Memory B cell (primary cell): Measurements from ENCODE around the gene AGBL1.

Experiments used
- ATAC-seq: fragments of 150-1000 bp; cut with Tn5 transposase; 2 replicates; pipeline ENCODE4 v1.10.0; 2021; ENCODE audit warnings: low read depth, mild to moderate bottlenecking, moderate library complexity
- DNase-seq, 2 donors: peaks; one replicate each; pipeline ENCODE4 v3.0.0; 2022; ENCODE audit warnings: low spot score in 2 of 2
- H3K27ac Mint-ChIP-seq: one replicate; pipeline ENCODE4 v1.8.0; 2022; ENCODE audit warnings: mild to moderate bottlenecking, moderate library complexity, mixed read lengths
- H3K27me3 Mint-ChIP-seq: one replicate; pipeline ENCODE4 v1.8.0; 2022; ENCODE audit warnings: mixed read lengths
- H3K36me3 Mint-ChIP-seq: one replicate; pipeline ENCODE4 v1.8.0; 2022; ENCODE audit warnings: mild to moderate bottlenecking, mixed read lengths
- H3K4me1 Mint-ChIP-seq: one replicate; pipeline ENCODE4 v1.8.0; 2022; ENCODE audit warnings: mixed read lengths
- H3K4me3 Mint-ChIP-seq: one replicate; pipeline ENCODE4 v1.8.0; 2022; ENCODE audit warnings: mild to moderate bottlenecking, moderate library complexity, mixed read lengths
- H3K9me3 Mint-ChIP-seq: one replicate; pipeline ENCODE4 v1.8.0; 2022; ENCODE audit warnings: mixed read lengths

The AGBL1 gene

DNA sequence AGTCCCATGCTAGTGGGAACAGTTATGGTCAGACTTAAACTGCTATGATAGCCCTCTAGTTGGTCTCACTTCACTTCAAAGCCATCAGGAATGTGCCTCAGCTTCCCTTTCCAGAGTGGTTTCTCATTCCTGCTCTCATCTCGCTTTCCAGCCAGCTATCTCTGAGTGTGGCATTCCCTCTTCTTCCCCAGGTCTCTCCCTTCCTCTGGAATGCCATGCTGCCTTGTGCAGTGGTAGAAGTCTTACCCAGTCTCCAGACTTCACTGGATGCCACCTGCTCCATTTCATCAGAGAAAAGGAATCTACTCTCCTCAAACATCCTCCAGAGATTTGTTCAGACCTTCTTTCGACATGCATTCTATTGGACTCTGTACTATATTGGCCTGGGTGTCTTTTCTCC, 83.0 kb downstream of the AGBL1 start:
- H3K4me1 Mint-ChIP-seq, result no peaks in the 10 kb centered on the region
- peaks cover 3% of the 10 kb centered on the region for H3K27me3 Mint-ChIP-seq
- H3K4me3 Mint-ChIP-seq, result no peak overlapping the region
- no peak for DNase-seq
- H3K9me3 Mint-ChIP-seq, result peaks cover 4% of the 10 kb centered on the region
- H3K36me3 Mint-ChIP-seq, result no peaks in the 10 kb centered on the region
- no peak overlapping the region for H3K27ac Mint-ChIP-seq
- no peak for ATAC-seq

DNA sequence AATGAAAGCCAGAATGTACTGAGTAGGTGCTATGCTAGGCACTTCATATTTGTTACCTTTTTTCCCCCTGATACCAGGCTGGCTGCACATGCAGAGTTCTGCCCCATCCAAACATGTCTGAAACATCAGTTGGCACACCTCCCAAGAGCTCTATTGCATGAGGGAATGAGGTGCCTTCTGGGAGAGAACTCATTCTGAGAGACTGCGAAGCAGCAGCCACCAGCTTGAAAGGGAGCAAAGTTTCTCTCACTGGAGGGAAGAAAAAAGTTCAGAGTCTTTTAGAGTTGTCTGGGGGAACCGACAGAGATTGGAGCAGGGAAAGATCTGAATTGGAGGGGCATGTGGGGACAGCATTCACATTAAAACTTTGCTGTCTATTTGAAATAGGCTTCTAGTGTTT, 84.1 kb downstream of the AGBL1 start:
- H3K27me3 Mint-ChIP-seq, result peaks cover 5% of the 10 kb centered on the region
- H3K36me3 Mint-ChIP-seq, result no peaks in the 10 kb centered on the region
- H3K27ac Mint-ChIP-seq, result no peak overlapping the region
- no peak for ATAC-seq
- H3K4me1 Mint-ChIP-seq, result no peaks in the 10 kb centered on the region
- no peak overlapping the region for H3K4me3 Mint-ChIP-seq
- no peak for DNase-seq
- H3K9me3 Mint-ChIP-seq, result peaks cover 4% of the 10 kb centered on the region

DNA sequence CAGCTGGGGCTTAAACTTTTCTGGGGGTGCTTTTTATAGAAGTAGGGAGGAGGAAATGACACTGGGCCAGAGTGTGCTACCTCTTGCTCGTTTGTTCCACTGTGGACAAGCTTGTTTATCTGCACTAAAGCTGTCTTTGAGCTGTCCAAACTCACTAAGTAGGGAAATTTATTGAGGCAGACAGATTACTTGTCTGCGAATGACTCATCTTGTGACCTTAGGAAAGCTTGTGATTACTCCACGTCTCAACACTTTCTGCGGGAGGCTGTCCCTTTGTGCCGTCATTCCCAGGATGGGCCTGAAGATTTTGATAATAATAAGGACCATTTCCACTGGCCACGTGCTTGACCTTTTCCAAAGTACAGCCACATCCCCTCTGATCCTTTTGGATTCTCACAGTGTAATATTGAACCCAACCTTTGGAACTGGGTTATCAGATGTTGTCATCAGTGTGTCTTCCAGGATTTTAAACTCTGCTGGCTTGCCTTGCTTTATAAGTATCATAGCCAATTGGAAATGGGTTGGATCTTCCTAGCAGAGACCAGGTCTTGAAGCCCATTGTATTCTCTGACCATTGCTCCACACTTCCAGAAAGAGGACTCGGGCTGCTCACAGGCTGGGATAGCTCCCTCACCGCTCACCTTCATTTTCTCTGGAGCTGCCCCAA, 84.7 kb downstream of the AGBL1 start:
- no peak for DNase-seq
- no peak for ATAC-seq
- H3K27ac Mint-ChIP-seq, result no peak overlapping the region
- H3K4me1 Mint-ChIP-seq, result no peaks in the 10 kb centered on the region
- H3K27me3 Mint-ChIP-seq, result peaks cover 5% of the 10 kb centered on the region
- no peaks in the 10 kb centered on the region for H3K36me3 Mint-ChIP-seq
- H3K9me3 Mint-ChIP-seq, result peaks cover 4% of the 10 kb centered on the region
- no peak overlapping the region for H3K4me3 Mint-ChIP-seq

DNA sequence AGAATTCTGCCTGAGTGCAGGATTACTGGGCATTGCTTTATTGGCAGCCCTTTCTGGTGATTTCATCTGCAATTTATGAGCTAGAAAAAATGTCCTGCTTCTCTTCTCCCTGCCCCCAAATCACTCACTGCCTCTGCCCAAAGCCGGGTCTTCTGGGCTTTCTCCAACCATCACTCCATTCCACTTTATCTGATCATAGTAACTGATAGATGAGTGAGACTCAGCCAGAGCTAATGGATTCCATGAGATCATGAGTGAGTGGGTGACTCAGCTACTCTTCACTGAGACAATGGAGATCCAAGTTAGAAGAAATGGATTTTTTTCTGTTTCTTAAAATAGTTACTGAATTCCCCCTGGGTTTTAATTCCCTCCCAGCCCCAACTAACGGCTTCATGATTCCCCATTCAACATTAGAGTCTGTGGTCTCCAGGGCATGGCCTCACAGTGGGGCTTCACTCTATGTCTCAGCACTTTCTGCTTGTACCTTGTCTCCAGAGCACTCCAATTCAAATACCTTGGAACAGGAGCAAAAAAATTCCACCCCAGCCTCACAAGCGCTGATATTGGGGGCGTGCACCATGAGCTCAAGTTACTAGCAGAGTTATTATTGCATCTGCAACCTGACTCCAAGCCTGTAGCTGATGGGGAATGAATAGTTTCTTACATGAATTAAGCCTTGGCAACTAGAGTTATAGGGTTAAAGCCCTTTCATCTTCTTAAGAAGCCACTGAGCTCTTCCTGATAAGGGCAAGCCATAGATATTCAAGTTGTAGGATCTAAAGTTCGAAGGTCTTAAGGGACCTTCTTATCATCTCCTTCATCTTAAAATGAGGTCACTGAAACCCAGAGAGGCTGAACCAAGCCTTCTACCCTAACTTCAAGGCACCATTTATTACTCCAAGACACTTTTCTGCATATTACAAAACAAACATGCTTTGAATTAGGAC, 85.9 kb downstream of the AGBL1 start:
- no peak for DNase-seq

DNA sequence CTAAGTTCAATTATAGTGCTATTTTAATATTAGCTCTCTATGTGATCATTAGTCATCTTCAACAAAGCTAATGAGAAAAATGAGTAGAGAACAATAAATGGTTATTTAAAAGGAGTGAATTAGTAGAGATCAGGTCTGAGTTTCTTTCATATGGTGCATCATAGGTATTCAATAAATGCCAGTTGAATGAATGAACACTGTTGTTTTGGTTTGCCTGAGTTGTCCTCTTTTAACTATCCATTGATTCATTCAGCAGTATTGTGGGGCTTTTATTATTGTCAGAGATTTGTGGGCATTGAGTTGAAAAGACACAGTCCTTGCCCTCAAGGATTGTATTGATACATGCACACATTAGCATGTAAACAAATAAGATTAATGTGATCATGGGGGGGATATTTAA, 88.2 kb downstream of the AGBL1 start:
- H3K9me3 Mint-ChIP-seq, result peaks cover 3% of the 10 kb centered on the region
- no peaks in the 10 kb centered on the region for H3K36me3 Mint-ChIP-seq
- H3K27ac Mint-ChIP-seq, result no peak overlapping the region
- DNase-seq (no peak), ATAC-seq (no peak)
- H3K27me3 Mint-ChIP-seq, result peaks cover 3% of the 10 kb centered on the region
- H3K4me1 Mint-ChIP-seq, result no peaks in the 10 kb centered on the region
- H3K4me3 Mint-ChIP-seq, result no peak overlapping the region

More for the DNA sequence above, 85.9 kb downstream of the AGBL1 start:
- Mint-ChIP-seq H3K9me3 (peaks cover 5% of the 10 kb centered on the region), H3K27ac (no peak overlapping the region), H3K27me3 (peaks cover 5% of the 10 kb centered on the region), H3K36me3 (no peaks in the 10 kb centered on the region), H3K4me1 (no peaks in the 10 kb centered on the region), H3K4me3 (no peak overlapping the region)
- no peak for ATAC-seq

DNA sequence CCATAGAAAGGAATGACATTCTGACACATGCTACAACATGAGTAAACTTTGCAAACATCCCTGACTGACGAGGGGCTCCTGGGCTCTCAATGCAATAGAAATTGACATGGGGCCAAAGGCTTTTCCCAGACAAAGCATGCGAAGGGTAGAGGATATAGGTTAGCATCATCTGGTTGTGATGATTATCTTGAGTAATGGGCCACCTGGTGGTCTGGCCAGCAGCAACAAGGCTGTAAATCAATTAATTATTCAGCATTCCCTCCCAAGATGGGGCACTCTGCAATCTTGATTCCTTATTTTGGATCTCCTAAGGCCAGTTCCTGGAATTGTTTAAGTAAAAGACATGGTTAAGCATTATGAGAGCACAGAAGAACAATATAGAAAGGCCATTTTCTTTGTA, 99.2 kb downstream of the AGBL1 start:
- H3K4me3 Mint-ChIP-seq, result no peak overlapping the region
- H3K27ac Mint-ChIP-seq, result no peak overlapping the region
- no peaks in the 10 kb centered on the region for H3K36me3 Mint-ChIP-seq
- ATAC-seq (no peak), DNase-seq (no peak)
- H3K27me3 Mint-ChIP-seq, result peaks cover 2% of the 10 kb centered on the region
- peaks cover 1% of the 10 kb centered on the region for H3K9me3 Mint-ChIP-seq
- H3K4me1 Mint-ChIP-seq, result no peaks in the 10 kb centered on the region

DNA sequence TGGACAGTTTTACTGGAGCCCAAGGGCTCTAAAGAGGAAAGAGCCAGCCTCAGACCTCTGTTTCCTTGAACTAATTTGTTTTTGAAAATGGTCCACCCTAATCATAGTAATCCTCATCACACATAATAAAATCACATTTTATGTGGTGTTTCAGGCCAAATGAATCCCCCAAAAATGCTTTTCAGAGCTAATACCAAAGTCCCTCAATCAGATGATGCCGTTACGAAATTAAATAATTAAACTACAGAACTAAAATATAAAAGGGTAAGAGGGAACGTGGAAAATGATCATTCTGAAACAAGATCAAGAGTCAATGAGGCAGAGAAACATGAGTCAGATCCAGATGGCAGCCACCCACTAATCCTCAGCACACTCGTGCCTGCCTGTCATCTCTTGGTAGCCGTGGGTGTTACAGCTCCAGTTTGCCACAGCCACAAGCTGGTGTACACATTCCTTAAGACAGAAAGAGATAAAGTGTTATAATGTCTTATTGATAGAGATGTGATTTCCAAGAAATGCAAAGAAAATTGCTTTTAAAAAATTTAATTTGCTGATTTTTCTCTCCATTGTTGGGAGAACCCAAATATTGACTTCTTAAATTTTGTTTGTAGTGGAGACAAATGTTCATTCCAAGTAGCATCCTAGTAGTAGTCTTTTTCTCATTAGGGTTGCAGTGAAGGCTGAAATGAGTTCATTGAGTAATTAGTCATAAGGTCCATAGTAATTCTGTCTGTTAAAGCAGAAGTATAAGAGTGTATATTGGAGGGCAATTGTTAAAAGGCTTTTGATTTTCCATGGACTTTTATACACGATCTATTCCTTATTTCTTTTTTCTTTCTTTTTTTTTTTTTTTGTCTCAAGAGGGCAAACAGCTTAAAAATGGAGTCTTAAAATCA, 104.2 kb downstream of the AGBL1 start:
- no peaks in the 10 kb centered on the region for H3K36me3 Mint-ChIP-seq
- no peaks in the 10 kb centered on the region for H3K27me3 Mint-ChIP-seq
- no peaks in the 10 kb centered on the region for H3K4me1 Mint-ChIP-seq
- H3K27ac Mint-ChIP-seq, result no peak overlapping the region
- ATAC-seq, result no peak
- no peaks in the 10 kb centered on the region for H3K9me3 Mint-ChIP-seq
- no peak overlapping the region for H3K4me3 Mint-ChIP-seq
- DNase-seq, result no peak

DNA sequence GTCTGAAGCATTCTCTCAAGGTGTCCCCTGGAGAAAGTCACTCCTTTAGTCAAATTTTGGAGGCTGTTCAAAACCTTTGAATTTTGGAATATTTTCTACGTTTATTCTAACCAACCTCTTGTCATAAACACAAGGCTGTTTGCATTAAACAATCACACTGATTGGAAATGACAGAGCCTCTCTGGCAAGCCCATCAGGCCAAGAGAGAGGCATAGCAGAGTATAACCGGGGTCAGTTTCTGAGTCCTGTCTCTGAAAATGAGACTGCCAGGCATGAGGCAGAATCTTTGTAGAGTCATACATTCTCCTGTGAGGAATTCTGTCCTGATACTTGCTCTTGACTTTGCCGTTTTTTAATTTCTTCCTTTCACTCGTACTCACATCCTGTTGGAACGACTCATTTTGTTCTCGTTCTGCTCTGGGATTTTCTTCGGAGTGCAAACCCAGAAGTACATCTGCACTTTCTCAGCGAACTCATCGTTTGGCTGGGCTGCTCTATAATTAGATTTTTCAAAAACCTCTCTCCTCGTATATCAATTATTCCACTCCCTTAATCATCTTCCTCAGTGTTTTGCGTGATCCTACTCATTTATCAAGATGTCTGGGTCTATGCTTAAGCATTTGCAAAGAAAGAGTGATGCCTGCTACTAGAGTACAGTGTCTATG, 114.2 kb downstream of the AGBL1 start:
- DNase-seq (no peak), ATAC-seq (no peak)
- no peaks in the 10 kb centered on the region for H3K9me3 Mint-ChIP-seq
- H3K27me3 Mint-ChIP-seq, result peaks cover 3% of the 10 kb centered on the region
- H3K27ac Mint-ChIP-seq, result no peak overlapping the region
- H3K4me3 Mint-ChIP-seq, result no peak overlapping the region
- H3K4me1 Mint-ChIP-seq, result no peaks in the 10 kb centered on the region
- no peaks in the 10 kb centered on the region for H3K36me3 Mint-ChIP-seq

DNA sequence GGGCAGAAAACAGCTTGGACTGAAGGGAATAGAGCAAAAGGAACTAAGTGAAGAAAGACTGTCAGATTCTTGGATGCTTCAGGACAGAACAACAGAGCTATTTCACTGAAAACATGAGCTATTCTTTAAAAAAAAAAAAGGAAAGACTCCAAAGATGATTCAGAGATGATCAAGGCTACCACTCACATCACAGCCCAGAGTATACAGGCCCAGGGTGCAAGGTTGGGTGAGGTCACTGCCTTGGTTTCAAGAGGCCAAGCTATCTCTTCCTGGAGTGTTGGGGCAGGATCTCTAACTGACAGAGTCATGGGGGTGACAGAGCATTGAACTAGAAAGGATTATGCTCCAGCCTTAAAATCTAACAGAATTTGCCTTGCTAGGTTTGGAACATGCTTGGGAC, 118.1 kb downstream of the AGBL1 start:
- no peak for DNase-seq
- no peak overlapping the region for H3K27ac Mint-ChIP-seq
- H3K4me3 Mint-ChIP-seq, result no peak overlapping the region
- no peak for ATAC-seq
- no peaks in the 10 kb centered on the region for H3K4me1 Mint-ChIP-seq
- no peaks in the 10 kb centered on the region for H3K9me3 Mint-ChIP-seq
- H3K36me3 Mint-ChIP-seq, result no peaks in the 10 kb centered on the region
- no peaks in the 10 kb centered on the region for H3K27me3 Mint-ChIP-seq

DNA sequence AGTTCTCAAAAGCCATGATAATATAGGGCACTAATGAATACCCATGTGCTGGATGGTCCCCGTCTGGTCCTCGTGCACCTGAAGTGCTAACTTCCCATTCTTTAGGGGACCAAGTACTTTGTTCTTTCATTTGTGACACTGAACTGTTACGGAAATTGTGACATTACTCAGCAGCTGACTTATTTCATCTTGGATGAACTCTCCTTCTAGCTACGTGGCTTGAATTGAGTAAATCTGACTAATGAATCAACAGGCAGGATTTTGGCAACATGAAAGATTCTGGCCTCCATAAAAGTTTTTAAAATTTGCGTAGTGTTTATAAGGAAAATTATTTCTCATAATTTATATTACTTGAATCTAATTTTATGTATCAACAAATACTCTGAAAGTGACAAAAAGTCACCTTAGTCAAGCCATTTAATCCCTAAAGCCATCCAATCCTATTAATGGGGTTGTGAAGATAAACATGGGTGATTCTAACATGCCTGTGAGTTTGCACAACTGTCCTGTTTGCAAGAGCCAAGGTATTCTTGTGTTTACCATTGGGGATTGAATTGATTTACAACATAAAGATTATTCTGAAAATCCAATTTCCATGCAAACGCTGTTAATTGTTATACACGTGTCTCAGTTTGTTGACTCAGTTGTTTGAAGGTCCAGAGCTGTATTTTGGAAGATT, 119.9 kb downstream of the AGBL1 start:
- no peaks in the 10 kb centered on the region for H3K4me1 Mint-ChIP-seq
- H3K9me3 Mint-ChIP-seq, result peaks cover 3% of the 10 kb centered on the region
- ATAC-seq (no peak), DNase-seq (no peak)
- H3K4me3 Mint-ChIP-seq, result no peak overlapping the region
- H3K27me3 Mint-ChIP-seq, result no peaks in the 10 kb centered on the region
- no peaks in the 10 kb centered on the region for H3K36me3 Mint-ChIP-seq
- no peak overlapping the region for H3K27ac Mint-ChIP-seq

DNA sequence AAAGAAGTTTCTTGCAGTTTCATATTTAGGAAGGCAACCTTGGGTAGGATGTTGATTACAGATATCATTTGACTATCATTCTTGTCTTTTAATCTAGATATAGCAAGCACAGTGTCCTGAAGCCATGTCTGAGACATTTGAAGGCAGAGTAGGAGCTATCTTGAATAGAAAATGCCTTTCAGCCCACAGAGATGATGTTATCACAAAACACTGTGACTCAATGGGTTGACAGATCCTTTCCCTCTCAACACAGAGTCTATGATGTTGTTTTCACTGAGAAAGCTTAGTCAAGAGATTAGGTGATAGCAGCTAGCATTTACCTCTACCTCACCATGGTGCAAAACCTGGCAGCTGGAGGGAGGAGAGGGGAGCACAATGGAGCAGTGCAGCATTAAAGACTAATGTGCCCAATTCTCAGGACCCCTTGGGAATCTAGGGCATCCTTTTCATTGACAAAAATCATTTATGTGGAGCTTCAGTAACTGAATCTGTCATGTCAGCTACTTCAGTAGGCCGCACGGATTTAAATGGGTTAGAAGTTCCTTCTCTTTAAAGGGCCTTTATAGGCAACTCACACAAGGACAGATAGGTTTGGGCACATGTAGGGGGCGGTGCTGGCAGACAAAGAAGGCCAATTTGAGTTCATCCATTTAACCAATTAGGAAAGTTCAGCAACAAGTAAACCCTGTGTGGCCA, 121.8 kb downstream of the AGBL1 start:
- no peak overlapping the region for H3K27ac Mint-ChIP-seq
- ATAC-seq, result no peak
- no peaks in the 10 kb centered on the region for H3K27me3 Mint-ChIP-seq

DNA sequence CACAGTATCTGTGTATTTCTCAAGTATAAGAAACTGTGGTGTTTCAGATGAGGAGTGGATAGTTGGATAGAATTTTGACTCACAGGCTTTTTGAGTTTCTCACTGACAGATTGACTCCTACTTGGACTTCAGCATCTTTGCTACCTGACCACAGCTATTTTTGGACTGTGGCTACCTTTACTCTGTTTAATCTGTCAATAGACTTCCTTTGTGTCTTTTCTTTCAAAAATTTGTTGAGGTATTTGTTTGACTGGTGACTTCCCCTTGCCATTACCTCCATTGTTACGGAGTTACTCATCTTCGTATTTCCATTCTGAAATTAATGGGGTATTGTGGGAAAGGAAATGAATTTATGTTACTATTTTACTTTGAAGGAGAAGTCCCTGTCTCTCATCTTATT, 123.8 kb downstream of the AGBL1 start:
- H3K4me1 Mint-ChIP-seq, result no peaks in the 10 kb centered on the region
- H3K27ac Mint-ChIP-seq, result no peak overlapping the region
- H3K27me3 Mint-ChIP-seq, result no peaks in the 10 kb centered on the region
- peaks cover 8% of the 10 kb centered on the region for H3K9me3 Mint-ChIP-seq
- ATAC-seq (no peak), DNase-seq (no peak)
- H3K36me3 Mint-ChIP-seq, result no peaks in the 10 kb centered on the region
- H3K4me3 Mint-ChIP-seq, result no peak overlapping the region

More for the DNA sequence above, 121.8 kb downstream of the AGBL1 start:
- H3K4me3 Mint-ChIP-seq, result no peak overlapping the region
- DNase-seq, result no peak
- H3K36me3 Mint-ChIP-seq, result no peaks in the 10 kb centered on the region
- H3K4me1 Mint-ChIP-seq, result no peaks in the 10 kb centered on the region
- peaks cover 5% of the 10 kb centered on the region for H3K9me3 Mint-ChIP-seq

DNA sequence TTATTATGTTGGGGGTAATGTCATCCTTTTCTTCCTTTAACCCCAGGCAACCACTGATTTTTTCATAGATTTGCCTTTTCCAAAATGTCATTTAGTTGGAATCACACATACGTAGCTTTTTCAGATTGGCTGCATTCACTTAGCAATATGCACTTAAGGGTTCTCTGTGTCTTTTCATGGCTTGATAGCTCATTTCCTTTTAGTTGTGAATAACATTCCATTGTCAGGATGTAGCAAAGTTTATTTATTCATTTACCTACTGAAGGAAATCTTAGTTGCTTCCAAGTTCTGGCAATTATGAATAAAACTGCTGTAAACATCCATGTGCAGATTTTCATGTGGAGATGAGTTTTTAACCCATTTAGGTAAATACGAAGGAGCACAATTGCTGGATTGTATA, 125.4 kb downstream of the AGBL1 start:
- Mint-ChIP-seq H3K4me1 (no peaks in the 10 kb centered on the region), H3K27me3 (no peaks in the 10 kb centered on the region), H3K27ac (no peak overlapping the region), H3K36me3 (no peaks in the 10 kb centered on the region), H3K9me3 (peaks cover 12% of the 10 kb centered on the region), H3K4me3 (no peak overlapping the region)
- ATAC-seq (no peak), DNase-seq (no peak)
